GM19372 (cell line): ENCODE data around the gene THOP1.

Experiments used
- ATAC-seq: cut with Tn5 transposase; IDR thresholded peaks from one replicate; pipeline ENCODE4 v1.9.1; 2021; ENCODE audit warnings: mild to moderate bottlenecking, low read depth, moderate library complexity; ENCODE audit not compliant: unreplicated experiment

Gene THOP1

GRCh38 chr19:2761876-2762782 lies 23.2 kb upstream of the THOP1 start:
- no peak for ATAC-seq

- ATAC-seq = no peak
Observed at GRCh38 chr19:2762783-2763496, 22.4 kb upstream of the THOP1 start.

GRCh38 chr19:2763687-2764086 lies 21.6 kb upstream of the THOP1 start:
- no peak for ATAC-seq

- ATAC-seq = no peak
Observed at GRCh38 chr19:2764945-2765344, 20.4 kb upstream of the THOP1 start.

- ATAC-seq = no peak
Observed at GRCh38 chr19:2765376-2765775, 19.9 kb upstream of the THOP1 start.

GRCh38 chr19:2766594-2767372 lies 18.5 kb upstream of the THOP1 start:
- ATAC-seq = no peak

- ATAC-seq = no peak
Observed at GRCh38 chr19:2767688-2768087, 17.6 kb upstream of the THOP1 start.

- ATAC-seq = no peak
Observed at GRCh38 chr19:2768365-2769132, 16.8 kb upstream of the THOP1 start.

GRCh38 chr19:2769218-2769617 lies 16.1 kb upstream of the THOP1 start:
- no peak for ATAC-seq

GRCh38 chr19:2770055-2771013 lies 15.0 kb upstream of the THOP1 start:
- no peak for ATAC-seq

GRCh38 chr19:2771786-2772674 lies 13.3 kb upstream of the THOP1 start:
- ATAC-seq = no peak

- no peak for ATAC-seq
Observed at GRCh38 chr19:2774083-2774679, 11.1 kb upstream of the THOP1 start.

GRCh38 chr19:2774953-2775555 lies 10.2 kb upstream of the THOP1 start:
- ATAC-seq = no peak

GRCh38 chr19:2775556-2776430 lies 9.5 kb upstream of the THOP1 start:
- ATAC-seq = no peak

- ATAC-seq = no peak
Observed at GRCh38 chr19:2777952-2778683, 7.2 kb upstream of the THOP1 start.
